ENCODE measurements around the gene CD151.

CD151 gene

DNA sequence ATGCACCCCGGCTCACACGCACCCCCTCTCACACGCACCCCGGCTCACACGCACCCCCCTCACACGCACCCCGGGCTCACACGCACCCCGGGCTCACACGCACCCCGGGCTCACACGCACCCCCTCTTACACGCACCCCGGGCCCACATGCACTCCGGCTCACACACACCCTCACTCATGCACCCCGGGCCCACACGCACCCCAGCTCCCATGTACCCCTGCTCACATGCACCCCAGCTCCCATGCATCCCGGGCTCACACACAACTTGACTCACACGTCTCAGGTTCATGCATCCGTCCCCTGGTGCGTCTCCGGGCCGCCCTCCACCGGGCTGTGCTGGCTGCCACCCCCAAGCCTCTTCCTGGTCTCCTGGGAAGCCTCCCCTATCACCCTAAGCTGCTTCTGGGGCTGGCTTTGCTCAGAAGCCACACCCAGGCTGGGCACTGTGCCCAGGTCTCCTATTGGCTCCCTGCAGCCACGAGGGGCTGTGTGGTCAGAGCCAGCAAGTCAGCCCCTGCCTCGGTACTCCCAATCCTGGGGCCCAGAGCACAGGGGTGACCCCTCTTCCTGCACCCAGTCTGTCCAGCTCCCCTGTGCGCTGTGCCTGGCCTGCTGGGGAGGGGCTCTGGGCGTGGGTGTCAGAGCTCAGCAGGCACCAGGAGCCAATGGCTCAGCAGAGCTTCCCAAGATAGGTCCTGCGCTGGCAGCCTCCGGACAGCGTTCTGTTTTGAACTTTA lies 26.8 kb downstream of the CD151 start:
- DNase-seq = peak; percentile 85

DNA sequence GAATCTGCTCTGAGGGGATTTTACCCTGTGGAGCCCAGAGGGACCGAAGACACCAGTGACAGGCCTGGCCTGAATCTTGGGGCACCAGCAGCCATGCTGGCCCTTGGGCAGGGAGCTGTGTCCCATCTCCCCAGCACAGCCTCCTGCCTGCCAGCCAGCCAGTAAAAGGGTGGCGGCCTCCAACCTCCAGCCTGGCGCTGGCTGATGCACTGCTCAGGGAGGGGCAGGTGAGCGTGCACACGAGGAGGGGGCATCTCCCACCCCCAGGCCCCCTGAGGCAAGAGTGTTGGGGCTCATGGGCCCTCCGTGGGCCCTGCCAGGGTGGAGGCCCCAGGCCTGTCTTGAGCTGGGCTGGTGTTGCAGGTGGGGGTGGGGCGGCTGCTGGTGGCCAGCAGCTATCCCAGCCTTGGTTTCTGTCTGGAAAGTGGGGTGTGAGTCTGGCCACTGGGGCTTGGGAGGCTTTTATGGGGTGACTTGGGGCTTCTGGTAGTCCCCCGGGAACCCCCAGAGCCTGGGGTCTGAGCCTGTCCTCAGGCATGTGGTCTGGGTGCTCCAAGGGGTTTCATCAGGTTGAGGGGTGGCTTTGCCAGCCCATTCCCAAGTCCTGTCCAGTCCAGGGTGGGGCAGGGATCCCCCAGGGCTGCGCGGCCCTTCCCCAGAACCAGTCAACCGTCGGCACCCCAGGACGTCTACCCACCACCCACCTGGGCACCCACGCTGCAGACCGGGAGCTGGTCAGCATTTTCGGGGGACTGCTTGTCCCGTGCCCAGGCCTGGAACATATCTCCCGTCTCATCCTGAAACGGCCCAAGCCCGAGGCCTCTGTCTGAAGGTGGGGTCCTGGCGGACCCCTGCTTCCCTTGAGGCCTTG lies 27.7 kb downstream of the CD151 start:
- no peak for DNase-seq

DNA sequence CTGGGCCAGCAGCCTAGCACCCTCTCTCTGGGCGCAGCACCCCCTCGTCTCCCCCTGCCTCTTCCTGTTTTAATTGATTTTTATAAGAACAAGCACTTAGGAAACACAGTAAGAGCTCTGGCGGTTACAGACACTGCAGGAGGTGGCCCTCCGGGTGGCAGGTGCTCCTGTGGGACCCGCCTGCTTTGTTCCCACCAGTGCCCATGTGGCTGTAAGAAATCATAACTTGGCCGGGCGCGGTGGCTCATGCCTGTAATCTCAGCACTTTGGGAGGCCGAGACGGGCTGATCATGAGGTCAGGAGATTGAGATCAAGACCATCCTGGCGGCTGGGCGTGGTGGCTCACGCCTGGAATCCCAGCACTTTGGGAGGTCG lies 28.3 kb downstream of the CD151 start:
- DNase-seq = peak; percentile 22

DNA sequence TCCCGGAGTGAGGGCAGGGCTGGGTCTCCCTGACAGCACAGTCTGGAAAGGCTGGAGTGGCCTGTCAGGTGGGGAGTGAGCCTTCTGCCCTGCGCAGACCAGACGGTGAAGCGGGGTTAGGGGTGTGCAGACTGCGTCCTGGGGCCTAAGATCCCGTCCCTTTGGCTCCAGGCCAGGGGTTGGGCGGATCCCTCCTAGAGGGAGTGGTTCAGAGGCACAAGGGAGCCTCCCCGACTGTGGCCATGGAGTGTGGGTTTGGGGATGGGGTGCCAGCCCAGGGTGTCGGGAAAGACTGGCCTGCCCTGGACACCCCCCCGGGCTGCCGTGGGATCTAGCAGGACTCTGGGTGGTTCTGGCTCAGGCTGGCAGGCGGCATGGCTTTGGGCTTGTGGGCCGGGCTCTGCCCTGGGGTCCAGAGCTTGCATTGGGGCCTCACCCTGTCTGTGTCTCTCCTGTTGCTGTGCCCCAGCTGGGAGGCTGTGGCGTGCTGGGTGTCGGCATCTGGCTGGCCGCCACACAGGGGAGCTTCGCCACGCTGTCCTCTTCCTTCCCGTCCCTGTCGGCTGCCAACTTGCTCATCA lies 29.4 kb downstream of the CD151 start:
- no peak for DNase-seq

DNA sequence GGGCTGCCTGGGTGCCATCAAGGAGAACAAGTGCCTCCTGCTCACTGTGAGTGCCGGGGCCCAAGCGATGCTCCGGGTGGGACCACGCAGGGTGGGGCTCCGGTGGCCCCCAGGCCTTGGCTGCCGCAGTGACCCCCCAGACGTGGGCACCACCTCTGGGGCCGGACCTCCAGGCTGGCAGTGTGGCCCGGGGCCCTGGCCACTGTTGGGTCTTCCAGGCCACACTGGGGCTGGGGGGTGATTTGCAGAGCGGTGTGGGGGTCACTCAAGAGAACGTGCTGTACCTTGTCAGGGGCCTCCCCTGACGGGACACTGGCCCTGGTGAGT lies 29.9 kb downstream of the CD151 start:
- no peak for DNase-seq

DNA sequence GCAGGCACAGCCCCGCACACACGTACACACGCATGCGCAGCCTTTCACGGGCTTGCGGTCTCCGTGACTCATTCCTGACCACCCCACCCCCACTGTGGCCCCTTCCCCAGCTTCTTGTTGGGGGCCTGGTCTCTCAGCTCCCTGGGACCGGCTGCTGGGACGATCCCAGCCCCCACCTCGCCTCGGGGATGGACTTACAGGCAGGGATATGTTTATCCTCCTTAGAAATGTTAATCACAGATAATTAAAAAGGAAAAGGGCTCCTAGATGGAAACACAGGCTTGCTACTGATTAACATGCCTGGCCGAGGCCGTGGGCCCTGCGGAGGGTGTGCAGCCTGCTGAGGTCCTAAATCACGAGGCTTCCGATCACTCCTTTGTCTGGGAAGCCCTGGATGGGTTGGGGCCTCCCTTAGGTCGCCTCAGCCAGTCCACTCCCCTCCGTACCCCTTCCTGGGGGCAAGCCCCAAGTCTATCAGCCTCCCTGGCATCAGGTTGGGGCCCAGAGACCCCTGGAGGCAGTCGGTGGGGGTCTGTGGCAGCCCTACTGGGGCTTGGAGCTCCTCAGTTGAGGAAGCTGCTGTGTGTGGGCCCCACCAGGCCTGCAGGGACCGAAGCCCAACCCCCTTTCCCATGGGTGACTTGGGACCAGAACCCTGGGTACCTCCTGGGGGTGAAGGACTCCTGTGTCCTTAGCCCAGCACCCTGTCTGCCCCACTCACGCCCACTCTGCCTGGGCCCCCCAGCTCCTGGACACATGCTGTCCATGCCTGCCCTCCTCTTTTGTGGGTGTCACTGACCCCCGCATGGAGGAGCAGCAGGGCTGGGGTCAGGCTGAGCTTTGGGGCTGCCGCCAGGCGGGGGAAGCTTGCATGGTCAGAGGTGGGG lies 30.5 kb downstream of the CD151 start:
- no peak for DNase-seq

DNA sequence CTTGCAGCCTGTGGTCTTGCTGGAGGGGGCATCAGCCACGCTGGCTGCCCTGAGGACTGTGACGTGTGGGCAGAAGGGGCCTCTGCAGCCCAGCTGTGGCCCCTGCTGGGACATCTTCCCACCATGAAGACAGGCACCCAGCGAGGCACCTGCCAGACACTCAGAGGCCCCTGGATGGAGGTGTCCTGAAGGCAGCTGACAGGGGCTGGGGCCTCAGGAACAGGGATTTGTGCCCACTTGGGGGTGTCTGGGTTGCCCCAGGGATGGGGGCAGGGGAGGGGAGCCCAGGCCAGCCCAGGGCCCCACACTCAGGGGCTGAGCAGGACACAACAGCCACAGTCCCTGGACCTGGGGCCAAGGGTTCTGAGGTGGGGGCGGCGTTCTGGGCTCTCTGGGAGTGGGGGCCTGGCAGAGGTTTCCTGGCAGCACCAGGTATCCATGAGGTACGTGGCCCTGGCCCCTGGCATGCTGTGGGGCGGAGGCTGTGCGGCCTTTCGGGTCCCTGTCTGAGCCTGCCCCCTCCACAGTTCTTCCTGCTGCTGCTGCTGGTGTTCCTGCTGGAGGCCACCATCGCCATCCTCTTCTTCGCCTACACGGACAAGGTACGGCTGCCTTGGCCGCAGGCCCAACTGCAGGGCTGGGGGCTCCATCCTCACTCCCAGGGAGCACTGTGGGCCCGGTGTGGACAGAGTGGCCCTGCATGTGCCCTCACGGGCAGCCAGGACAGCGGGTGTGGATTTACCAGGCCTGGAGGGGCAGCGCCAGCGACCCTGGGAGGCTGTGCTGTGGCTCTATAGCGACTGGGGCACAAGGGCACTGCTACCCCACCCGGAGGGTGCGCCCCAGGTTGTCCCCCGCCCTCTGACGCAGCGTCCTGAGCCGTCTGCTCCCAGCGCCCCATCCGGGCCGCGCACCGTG lies 31.4 kb downstream of the CD151 start:
- no peak for DNase-seq

DNA sequence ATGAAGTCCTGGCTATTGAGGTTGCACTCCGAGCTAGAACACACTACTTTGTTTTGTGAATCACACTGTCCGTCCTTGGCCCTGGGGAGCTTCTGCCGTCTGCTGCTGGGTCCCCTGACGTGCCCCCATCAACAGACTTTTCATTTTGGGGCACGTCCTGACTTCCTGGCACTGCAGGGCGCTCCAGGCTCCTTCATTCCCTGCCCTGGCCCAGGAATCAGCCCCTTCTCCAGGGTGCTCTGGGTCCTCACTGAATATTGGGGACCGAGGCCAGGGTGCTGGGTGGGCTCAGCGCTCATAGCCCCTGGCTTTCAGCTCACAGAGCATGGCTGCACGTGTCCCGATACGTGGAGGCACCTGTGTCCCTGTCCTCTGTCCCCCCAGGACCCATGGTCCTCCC lies 32.1 kb downstream of the CD151 start:
- no peak for DNase-seq

DNA sequence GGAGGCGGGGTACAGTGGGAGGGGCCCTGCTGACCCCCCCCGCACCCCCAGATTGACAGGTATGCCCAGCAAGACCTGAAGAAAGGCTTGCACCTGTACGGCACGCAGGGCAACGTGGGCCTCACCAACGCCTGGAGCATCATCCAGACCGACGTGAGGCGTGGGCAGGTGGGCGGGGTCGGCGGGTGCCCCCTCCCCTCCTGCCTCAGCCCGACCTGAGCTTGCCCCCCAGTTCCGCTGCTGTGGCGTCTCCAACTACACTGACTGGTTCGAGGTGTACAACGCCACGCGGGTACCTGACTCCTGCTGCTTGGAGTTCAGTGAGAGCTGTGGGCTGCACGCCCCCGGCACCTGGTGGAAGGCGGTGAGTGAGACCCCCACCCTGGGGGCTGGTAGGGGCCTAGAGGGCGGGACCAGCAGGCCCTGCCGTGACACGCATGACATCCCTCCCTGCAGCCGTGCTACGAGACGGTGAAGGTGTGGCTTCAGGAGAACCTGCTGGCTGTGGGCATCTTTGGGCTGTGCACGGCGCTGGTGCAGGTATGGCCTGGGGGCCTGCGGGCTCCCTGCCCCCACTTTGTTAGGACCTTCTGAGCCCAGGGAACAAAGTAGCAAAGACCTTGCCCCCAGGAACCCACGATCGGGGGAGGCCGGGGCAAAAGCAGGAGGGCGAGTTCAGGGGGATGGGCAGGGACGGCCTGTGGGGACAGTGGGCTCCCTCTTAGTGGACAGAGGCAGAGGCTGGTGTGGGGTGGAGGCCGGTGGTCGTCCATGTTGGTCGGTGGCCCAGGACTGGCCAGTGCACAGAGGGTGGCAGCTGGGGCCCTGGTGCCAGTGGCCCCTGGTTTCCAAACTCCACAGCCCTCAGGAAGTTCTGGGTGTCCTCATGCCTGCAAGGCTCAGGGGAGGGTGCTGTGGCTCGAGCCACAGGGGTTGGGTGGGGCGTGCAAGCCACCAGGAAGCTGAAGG lies 33.0 kb downstream of the CD151 start:
- DNase-seq = no peak

DNA sequence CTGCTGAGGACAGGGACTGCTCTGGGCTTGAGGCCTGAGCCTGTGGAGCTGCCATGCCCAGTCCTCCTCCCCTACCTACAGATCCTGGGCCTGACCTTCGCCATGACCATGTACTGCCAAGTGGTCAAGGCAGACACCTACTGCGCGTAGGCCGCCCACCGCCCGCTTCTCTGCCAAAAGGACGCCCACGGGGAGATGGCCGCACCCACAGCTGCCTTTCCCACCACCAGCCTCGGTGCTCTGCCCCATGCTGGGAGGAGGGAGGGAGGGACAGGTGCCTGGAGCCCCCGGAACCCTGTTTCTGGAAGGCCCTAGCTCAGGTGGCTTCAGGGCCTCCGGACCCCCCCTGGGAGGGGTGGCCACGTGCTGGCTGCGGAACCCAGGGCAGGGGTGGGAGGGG lies 33.7 kb downstream of the CD151 start:
- no peak for DNase-seq

DNA sequence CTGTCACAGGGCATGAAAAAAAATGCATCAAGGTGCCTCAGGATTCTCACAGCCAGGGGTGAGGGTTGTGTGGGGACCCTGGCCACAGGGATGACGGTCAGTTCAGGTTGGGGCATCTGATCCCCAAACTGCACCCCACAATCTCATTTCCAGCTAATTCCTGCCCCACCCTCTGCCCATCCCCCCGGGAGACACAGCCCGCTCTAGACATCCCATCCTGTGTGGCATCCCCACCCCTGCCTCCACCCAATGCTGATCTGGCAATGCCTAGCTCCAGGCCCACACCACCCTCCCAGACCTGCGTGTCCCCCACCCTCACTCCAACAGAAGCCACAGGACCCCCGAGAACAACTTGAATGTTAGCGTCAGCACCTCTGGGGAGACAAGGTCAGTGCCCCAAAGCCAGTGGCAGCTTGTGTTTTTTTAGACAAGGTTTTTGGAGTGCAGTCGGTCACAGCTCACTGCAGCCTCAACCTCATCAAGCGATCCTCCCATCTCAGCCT lies 35.2 kb downstream of the CD151 start:
- no peak for DNase-seq

DNA sequence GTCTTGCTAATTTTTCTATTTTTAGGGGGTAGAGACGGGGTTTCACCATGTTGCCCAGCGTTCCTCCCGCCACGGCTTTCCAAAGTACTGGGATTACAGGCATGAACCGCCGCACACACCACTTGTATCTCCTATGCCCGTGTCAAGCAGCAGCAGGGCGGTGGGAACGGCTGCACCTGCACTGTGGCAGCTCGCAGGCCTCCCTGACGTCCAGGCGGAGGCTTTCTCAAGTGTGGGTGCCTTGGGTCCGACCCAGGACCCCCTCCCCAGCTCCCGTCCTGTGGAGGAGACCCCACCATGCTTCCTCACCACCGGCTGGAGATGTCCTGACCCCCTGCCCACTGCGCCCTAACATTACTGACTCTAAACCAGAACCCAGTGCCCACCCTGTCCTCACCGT lies 35.6 kb downstream of the CD151 start:
- no peak for DNase-seq

DNA sequence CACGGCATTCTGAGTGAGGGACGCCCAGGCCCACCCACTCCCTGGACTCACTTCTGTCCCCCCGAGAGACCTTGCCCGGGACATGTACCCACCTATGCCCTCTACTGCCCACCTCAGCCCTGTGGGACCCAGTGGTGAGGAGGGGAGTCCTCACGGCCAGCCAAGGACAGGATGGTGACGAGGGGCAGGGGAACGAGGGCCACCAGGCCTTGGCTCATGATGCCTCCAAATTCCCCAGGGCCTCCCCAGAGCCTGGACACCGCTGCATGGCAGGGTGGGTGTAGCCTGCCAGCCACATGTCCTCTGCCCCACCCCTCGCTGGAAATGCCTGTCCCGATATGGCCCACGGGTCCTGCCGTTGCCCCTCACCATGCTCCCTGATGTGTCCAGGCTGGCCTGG lies 36.0 kb downstream of the CD151 start:
- DNase-seq = no peak

DNA sequence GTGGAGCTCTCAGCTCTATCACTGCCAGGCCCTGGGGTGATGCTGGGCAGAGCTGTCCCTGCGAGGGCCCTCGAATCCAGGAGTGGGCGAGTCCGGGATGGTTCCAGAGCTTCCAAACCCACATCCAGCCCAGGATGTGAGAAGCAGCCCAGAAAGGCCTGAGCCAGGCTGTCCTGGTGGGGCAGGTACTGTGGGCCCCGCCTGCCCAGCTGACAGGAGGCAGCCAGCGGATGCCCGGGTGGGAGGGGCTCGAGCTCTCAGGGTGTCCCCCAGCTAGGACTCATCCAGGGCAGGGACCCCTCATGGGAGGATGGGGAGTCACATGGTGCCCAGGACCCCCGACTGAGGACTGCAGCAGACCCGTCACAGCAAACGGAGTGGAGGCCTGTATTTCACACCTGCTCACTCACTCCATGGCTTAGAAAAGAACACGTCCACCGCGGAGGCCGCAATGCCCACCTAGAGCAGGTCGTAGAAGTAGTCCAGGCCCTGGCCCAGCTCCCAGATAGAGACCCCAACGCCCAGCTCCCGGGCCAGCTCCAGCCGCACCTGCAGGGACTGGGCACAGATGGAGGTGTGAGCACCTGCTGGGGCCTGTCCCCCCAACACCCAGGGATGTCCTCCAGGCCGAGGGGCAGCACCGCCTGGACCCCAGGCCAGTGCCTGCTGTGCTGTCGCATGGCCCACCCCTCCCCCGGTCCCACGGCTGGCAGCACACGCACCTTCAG lies 36.8 kb downstream of the CD151 start:
- no peak for DNase-seq

DNA sequence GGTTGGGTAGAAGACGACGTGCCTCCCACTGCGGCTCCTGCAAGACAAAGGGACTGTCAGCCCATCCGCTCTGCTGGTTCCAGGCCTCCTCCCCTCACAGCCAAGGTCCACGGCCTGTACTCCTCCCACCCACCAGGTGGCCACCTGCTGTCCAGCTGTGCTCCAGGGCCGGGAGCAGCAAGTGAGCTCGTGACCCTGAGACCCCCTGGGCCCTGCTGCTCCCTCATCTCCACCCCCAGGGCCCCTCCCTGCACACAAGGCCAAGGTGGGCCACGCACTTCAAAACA lies 37.3 kb downstream of the CD151 start:
- no peak for DNase-seq

DNA sequence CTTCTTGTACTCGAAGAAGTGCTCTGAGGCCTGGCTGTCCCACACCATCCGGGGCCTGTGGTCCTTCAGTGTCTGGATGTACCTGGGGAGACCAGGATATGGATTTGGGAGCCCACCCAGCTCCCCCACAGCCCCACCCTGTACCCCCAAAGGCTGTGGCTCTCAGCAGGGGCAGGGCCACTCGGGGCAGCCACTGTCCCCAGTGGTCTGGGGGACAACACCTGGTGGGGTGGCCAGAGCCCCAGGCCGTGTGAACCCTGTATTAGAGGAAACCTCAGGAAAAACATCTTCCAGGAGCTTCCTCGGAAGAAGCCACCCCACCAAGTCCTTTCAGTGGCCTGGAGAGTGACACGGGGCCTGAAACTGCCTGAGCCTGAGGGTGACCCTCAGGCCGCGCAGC lies 37.7 kb downstream of the CD151 start:
- DNase-seq = no peak

DNA sequence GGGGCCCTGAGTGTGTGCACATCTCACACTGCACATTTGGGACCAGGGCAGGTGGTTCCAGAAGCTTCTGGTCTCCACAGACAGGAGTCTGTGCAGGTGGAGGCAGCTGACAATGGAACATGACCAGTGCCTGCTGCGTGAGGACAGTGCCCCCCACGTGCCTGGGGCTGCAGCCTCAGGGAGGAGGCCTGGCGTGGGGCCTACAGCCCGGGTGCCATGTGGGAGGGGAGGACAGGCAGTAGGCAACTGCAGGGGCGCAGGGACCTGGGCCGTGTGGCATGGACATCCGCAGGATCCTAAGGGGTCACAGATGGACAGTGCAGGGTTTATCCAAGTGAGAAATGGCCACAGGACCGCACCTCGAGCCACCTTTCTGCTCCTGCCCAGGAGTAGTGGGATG lies 38.7 kb downstream of the CD151 start:
- DNase-seq = no peak

DNA sequence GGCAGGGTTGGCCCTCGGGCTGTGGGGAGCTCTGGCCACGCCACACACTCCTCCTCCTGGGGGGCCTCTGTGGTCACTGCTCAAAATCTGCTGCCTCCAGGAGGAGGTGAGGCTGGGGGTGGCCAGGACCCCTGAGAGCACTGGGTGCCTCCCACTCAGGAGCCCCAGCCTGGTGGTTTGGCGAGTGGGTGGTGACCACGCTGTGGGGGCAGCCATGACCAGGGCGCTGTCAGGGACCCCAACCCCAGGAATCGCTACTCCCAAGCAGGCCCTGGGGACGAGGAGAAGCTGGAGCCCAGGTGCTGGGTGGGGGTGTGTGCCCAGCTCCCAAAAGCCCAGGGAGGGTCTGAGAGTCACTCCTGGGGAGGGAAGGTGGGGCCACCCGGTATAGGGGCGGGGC lies 40.0 kb downstream of the CD151 start:
- no peak for DNase-seq

DNA sequence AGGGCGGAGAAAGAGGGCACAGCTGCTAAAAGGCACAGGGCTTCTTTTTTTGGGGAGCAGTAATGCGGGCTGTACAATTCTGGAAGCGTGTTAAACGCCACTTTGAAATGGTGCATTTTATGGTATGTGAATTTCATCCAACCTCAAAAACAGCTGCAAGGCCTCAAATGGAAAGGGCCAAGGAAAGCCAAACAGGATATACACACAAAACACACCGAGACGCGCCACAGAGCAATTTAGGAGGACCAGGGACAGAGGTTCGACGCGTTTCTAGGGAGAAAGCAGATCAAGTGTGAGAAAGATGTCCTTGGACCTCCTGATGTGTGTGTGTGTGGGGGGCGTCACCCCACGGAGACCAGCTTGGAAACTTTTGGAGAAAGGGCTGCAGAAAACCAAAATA lies 41.0 kb downstream of the CD151 start:
- no peak for DNase-seq

DNA sequence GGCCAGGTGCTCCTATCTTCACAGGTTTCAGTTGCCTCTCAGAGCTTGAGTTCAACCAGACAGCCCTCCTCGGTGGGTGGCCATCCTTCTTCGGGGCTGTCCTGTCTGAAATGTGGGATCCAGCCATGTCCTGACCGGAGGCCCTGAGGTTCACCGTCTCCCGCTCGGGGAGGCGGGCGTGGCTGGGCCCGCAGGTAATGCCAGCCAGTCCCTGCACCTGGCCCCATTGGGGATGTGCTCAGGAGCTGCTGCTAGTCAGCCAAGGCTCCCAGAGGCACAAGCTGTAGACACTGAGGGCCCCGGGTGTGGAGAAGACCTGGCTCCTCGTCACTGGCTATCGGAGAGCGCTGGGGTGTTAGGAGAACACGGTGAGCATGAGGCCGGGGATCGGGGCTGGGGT lies 42.5 kb downstream of the CD151 start:
- no peak for DNase-seq

All from NCI-H1092 treated with DMSO at 0.1 percent for 48 hours (cell line).